ENCODE measurements around the gene RPL15. TPM values are rescaled to one million over a fixed set of nuclear protein-coding genes. Genes with fewer than 3 reads are reported as not detected.
A peak's percentile ranks its signal among the peaks of the same experiment; 100 is the strongest.

RPL15 gene
- total RNA-seq, 6 donors from 2014 or later, result 326 to 1,968 (median 1,284) TPM

DNA sequence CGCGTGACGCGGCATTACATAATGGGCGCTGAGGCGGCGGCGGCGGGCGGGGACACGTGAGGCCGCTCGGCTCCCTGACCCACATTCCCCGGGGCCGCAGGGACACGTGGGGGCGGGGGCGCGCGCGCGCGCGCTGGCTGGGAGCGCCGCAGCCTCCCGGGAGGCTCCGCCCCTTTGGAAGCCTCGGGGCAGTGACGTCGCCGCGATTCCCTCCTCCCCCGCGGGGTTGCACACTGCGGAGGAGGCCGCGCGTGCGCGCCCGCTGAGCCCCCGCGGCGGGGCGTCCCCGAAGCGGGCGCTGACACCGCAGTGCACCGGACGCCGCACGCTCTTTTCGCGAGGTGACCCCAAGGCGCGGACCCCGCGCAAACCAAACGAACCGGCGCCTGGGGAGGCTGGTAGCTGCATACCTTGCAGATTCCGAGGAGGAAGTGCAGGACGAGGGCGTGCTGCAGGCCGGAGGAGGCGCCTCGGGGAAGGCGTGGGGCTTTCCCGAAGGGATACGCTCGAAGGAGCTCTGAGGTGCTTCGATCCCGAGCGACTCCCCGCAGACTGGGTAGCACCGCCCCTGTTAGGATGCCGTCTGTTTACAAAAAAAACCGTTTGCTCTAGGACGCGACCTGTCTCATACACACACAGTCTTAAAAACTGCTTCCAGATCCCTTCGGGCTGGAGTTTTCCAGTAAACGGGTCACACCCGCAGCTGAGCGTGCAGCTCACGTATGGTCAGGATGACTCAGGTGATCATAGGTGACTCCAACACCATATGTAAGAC is 29.2 kb downstream of the RPL15 start:
- no peaks in the 10 kb centered on the region for H3K9me3 ChIP-seq
- H3K27ac ChIP-seq, result peak overlapping the region; percentile 87 to 100 (median 99)
- H3K4me1 ChIP-seq, result peaks cover 32 to 49% (median 40%) of the 10 kb centered on the region in 4 donors
- ATAC-seq (ENCODE audit: low FRiP score in 2 of 2) (peak; percentile 96), DNase-seq (peak; percentile 97 to 100)
- TF ChIP-seq CTCF (IDR thresholded peaks at IDR 0.05), result peak in 3 of 6 experiments; percentile 19 to 34 (median 22)
- TF ChIP-seq POLR2A (IDR thresholded peaks at IDR 0.05), result peak in 3 of 4 donors; percentile 43 to 75 (median 59)
- peak in 2 of 4 donors; percentile 73 to 87 for TF ChIP-seq EP300 (IDR thresholded peaks at IDR 0.05)
- peak; percentile 76 to 86 for TF ChIP-seq POLR2AphosphoS5 (IDR thresholded peaks at IDR 0.05)
- H3K27me3 ChIP-seq, result no peaks in the 10 kb centered on the region
- WGBS, 2 donors, result 0% methylated on average over 9 to 21 of the region's 87 CpGs
- H3K4me3 ChIP-seq, result peak overlapping the region; percentile 59 to 95 (median 80)
- H3K36me3 ChIP-seq, result no peaks in the 10 kb centered on the region

DNA sequence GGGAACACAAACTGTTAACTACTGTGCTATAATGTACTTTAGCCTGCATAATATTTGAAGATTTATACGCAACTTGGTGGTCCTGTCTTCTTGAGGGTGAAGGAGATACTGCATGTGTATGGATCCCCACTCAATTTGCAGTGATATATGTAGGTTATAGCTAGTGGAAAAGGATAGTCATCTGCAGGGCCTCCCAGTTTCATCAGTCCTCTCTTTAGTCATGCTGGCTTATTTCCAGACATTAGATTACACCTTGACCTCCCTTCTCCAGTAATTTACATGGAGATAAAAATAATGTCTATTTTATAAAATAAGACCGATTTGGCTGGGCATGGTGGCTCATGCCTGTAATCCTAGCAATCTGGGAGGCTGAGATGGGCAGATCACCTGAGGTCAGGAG is 31.8 kb downstream of the RPL15 start:
- DNase-seq (no peak), ATAC-seq (ENCODE audit: low FRiP score in 2 of 2) (no peak)
- Histone ChIP-seq H3K4me3 (no peak overlapping the region), H3K4me1 (peaks cover 39 to 66% (median 53%) of the 10 kb centered on the region in 4 donors), H3K36me3 (no peaks in the 10 kb centered on the region), H3K9me3 (no peaks in the 10 kb centered on the region), H3K27ac (peak overlapping the region in 1 of 4 donors; percentile 64), H3K27me3 (no peaks in the 10 kb centered on the region)
- no peak for TF ChIP-seq EP300 (IDR thresholded peaks at IDR 0.05)
- 81 to 100% methylated on average over 2 of the region's 2 CpGs for WGBS, 2 donors

GRCh38 chr3:23949784-23950183 is 32.9 kb downstream of the RPL15 start:
- peaks cover 0 to 4% (median 0%) of the 10 kb centered on the region in 4 donors for H3K36me3 ChIP-seq
- DNase-seq, result peak in 1 of 2 donors; percentile 75
- H3K27ac ChIP-seq, result peak overlapping the region in 3 of 4 donors; percentile 46 to 64 (median 58)
- no peaks in the 10 kb centered on the region for H3K9me3 ChIP-seq
- H3K4me3 ChIP-seq, result peak overlapping the region in 1 of 4 donors; percentile 22
- no peaks in the 10 kb centered on the region for H3K27me3 ChIP-seq
- TF ChIP-seq POLR2A (IDR thresholded peaks at IDR 0.05) (no peak), CTCF (IDR thresholded peaks at IDR 0.05) (no peak), EP300 (IDR thresholded peaks at IDR 0.05) (no peak), POLR2AphosphoS5 (IDR thresholded peaks at IDR 0.05) (no peak)
- H3K4me1 ChIP-seq, result peaks cover 32 to 75% (median 54%) of the 10 kb centered on the region in 4 donors
- no peak for ATAC-seq (ENCODE audit: low FRiP score in 2 of 2)

DNA sequence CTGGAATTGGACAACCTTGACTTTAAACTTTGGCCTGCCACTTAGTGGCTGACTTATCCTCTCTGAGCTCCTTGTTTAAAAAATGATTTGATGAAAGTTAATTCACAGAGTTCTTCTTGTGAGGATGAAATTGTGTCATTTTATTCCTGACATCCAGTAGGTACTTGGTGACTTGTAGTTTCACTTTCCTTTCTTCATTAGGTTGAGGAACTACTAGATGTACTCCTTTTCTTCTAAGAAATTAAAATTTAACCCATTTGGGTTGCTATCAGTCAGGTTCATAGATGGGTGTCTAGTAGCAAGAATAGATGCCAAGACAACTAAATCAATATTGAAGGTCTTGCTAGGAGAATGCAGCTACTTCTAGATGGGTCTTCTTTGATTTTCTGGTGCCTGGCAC is 33.4 kb downstream of the RPL15 start:
- ATAC-seq (ENCODE audit: low FRiP score in 2 of 2), result no peak
- Histone ChIP-seq H3K4me1 (peaks cover 32 to 75% (median 55%) of the 10 kb centered on the region in 4 donors), H3K36me3 (peaks cover 0 to 6% (median 0%) of the 10 kb centered on the region in 4 donors), H3K27ac (peak overlapping the region in 3 of 4 donors; percentile 46 to 64 (median 58)), H3K27me3 (no peaks in the 10 kb centered on the region), H3K4me3 (peak overlapping the region in 1 of 4 donors; percentile 22), H3K9me3 (no peaks in the 10 kb centered on the region)
- DNase-seq, result no peak
- TF ChIP-seq POLR2A (IDR thresholded peaks at IDR 0.05) (no peak), CTCF (IDR thresholded peaks at IDR 0.05) (no peak), EP300 (IDR thresholded peaks at IDR 0.05) (no peak), POLR2AphosphoS5 (IDR thresholded peaks at IDR 0.05) (no peak)

GRCh38 chr3:23952646-23953045 is 35.7 kb downstream of the RPL15 start:
- peaks cover 25 to 61% (median 44%) of the 10 kb centered on the region in 4 donors for H3K4me1 ChIP-seq
- TF ChIP-seq POLR2AphosphoS5 (IDR thresholded peaks at IDR 0.05) (no peak), POLR2A (IDR thresholded peaks at IDR 0.05) (no peak), CTCF (IDR thresholded peaks at IDR 0.05) (no peak), EP300 (IDR thresholded peaks at IDR 0.05) (no peak)
- no peak overlapping the region for H3K27ac ChIP-seq
- 81 to 88% methylated on average over 4 of the region's 4 CpGs for WGBS, 2 donors
- DNase-seq, result no peak
- no peak overlapping the region for H3K4me3 ChIP-seq
- no peaks in the 10 kb centered on the region for H3K9me3 ChIP-seq
- peaks cover 0 to 13% (median 0%) of the 10 kb centered on the region in 4 donors for H3K36me3 ChIP-seq
- no peaks in the 10 kb centered on the region for H3K27me3 ChIP-seq
- no peak for ATAC-seq (ENCODE audit: low FRiP score in 2 of 2)
